HCT116 (cell line): ENCODE data around the gene GABPA. TPM values are rescaled to one million over a fixed set of nuclear protein-coding genes. Genes with fewer than 3 reads are reported as not detected.

Experiments
- ATAC-seq: fragments of 200-7000 bp; cut with Tn5 transposase; 2 replicates; pipeline ENCODE4 v1.9.1; 2020; ENCODE audit warnings: mild to moderate bottlenecking, moderate library complexity
- BruUV-seq: library from RNA; stranded (reverse); fragments of 400-500 nt; replicated peaks from 2 replicates; lab custom pipeline; 2021; lab: Mats Ljungman, UMichigan
- CTCF ChIA-PET: fragments of 300-600 bp; sonication (Branson Sonifier 250); formaldehyde crosslinking; loops from one replicate; lab custom pipeline; 2021; ENCODE audit warnings: antibody characterized with exemption; lab: Charles Lee
- POLR2A ChIA-PET: fragments of 300-600, 350-600 bp; sonication (Branson Sonifier 250); formaldehyde crosslinking; loops from one replicate; lab custom pipeline; 2021; ENCODE audit warnings: antibody characterized with exemption; lab: Charles Lee
- RAD21 ChIA-PET, 2 experiments: fragments of 300-600 bp; sonication (Branson Sonifier 250); formaldehyde crosslinking; loops; one replicate each; lab custom pipeline; 2023; ENCODE audit warnings: low total read pairs in 2 of 2; ENCODE audit not compliant: uncharacterized antibody in 2 of 2, unreplicated experiment in 2 of 2, low non-redundant PET in 1 of 2; lab: Charles Lee
- DNase-seq: peaks from one replicate; pipeline ENCODE4 v3.0.0-alpha.2; 2010; ENCODE audit warnings: low read depth, low spot score
- H2AFZ ChIP-seq: fragments of 200-600 bp; shearing (Covaris generic), sonication (generic); 2 replicates; pipeline ENCODE4 v1.6.1; 2017; ENCODE audit warnings: low read depth, mixed run types, mixed read lengths, antibody characterized with exemption, low read length; ENCODE audit not compliant: poor library complexity, severe bottlenecking
- H3K27ac ChIP-seq: 2 replicates; pipeline ENCODE4 v1.5.1; 2012; ENCODE audit warnings: low read depth, low read length
- H3K27me3 ChIP-seq: fragments of 200-600 bp; sonication (generic); 2 replicates; pipeline ENCODE4 v1.6.1; 2016; ENCODE audit warnings: mixed run types, low read length, mixed read lengths; ENCODE audit not compliant: insufficient read depth
- H3K36me3 ChIP-seq, 2 experiments: fragments of 200-500 bp in 1 of 2; fragments of 200-600 bp in 1 of 2; sonication (Bioruptor generic) in 1 of 2; sonication (generic) in 1 of 2; 2 replicates each; pipeline versions ENCODE4 v1.5.1 to v1.6.1; 2014 to 2016; ENCODE audit warnings: low read length in 2 of 2, inconsistent platforms in 1 of 2, mixed read lengths in 1 of 2, mixed run types in 1 of 2; ENCODE audit not compliant: insufficient read depth in 2 of 2, control insufficient read depth in 1 of 2
- H3K4me1 ChIP-seq, 2 experiments: fragments of 200-600 bp in 1 of 2; sonication (generic) in 1 of 2; 2 replicates each; pipeline versions ENCODE4 v1.5.1 to v1.6.1; 2012 to 2017; ENCODE audit warnings: low read length in 2 of 2, inconsistent platforms in 1 of 2, mild to moderate bottlenecking in 1 of 2, mixed read lengths in 1 of 2, mixed run types in 1 of 2, moderate library complexity in 1 of 2; ENCODE audit not compliant: insufficient read depth in 2 of 2, control insufficient read depth in 1 of 2
- H3K4me2 ChIP-seq: fragments of 200-600 bp; sonication (generic); 2 replicates; pipeline ENCODE4 v1.6.1; 2017; ENCODE audit warnings: mixed run types, low read length, mixed read lengths
- H3K4me3 ChIP-seq, 2 experiments: fragments of 200-600 bp in 1 of 2; sonication (generic) in 1 of 2; replicated peaks in 1 of 2; 2 replicates each; pipeline ENCODE4 v1.5.1; 2011 to 2016; ENCODE audit warnings: low read length in 2 of 2, control low read depth in 1 of 2, low read depth in 1 of 2, mild to moderate bottlenecking in 1 of 2, mixed read lengths in 1 of 2, mixed run types in 1 of 2
- H3K79me2 ChIP-seq: fragments of 200-600 bp; sonication (generic); 2 replicates; pipeline ENCODE4 v1.6.1; 2017; ENCODE audit warnings: mild to moderate bottlenecking, mixed run types, low read length, moderate library complexity, mixed read lengths; ENCODE audit not compliant: insufficient read depth
- H3K9ac ChIP-seq: fragments of 200-600 bp; sonication (generic); 2 replicates; pipeline ENCODE4 v1.6.1; 2016; ENCODE audit warnings: low read length, mixed read lengths
- H3K9me2 ChIP-seq: fragments of 200-600 bp; sonication (generic), shearing (Covaris generic); 2 replicates; pipeline ENCODE4 v1.6.1; 2017; ENCODE audit warnings: mixed run types, mild to moderate bottlenecking, moderate library complexity; ENCODE audit not compliant: insufficient read depth
- H3K9me3 ChIP-seq, 2 experiments: fragments of 200-500 bp in 1 of 2; fragments of 200-600 bp in 1 of 2; sonication (Bioruptor generic) in 1 of 2; sonication (generic) in 1 of 2; 2 replicates each; pipeline ENCODE4 v1.6.1; 2014 to 2017; ENCODE audit warnings: low read length in 2 of 2, mixed read lengths in 2 of 2, inconsistent platforms in 1 of 2, low read depth in 1 of 2, mild to moderate bottlenecking in 1 of 2, mixed run types in 1 of 2, moderate library complexity in 1 of 2; ENCODE audit not compliant: control insufficient read depth in 1 of 2, insufficient read depth in 1 of 2
- H4K20me1 ChIP-seq: fragments of 200-600 bp; sonication (generic), shearing (Covaris generic); 2 replicates; pipeline ENCODE4 v1.6.1; 2017; ENCODE audit warnings: mixed run types, mild to moderate bottlenecking, moderate library complexity; ENCODE audit not compliant: insufficient read depth
- CBX3 ChIP-seq: IDR thresholded peaks from 2 replicates; pipeline ENCODE4 v1.6.1; 2012; ENCODE audit warnings: low read depth
- CEBPB ChIP-seq: IDR thresholded peaks from 2 replicates; pipeline ENCODE4 v1.6.1; 2012; ENCODE audit warnings: low read depth
- EGR1 ChIP-seq: IDR thresholded peaks from 2 replicates; pipeline ENCODE4 v1.6.1; 2012; ENCODE audit warnings: low read depth
- EZH2phosphoT487 ChIP-seq: fragments of 200-600 bp; IDR thresholded peaks from 2 replicates; pipeline ENCODE4 v1.6.1; 2018; ENCODE audit warnings: antibody characterized with exemption, borderline replicate concordance
- FOSL1 ChIP-seq: IDR thresholded peaks from 2 replicates; pipeline ENCODE4 v1.6.1; 2012; ENCODE audit warnings: low read depth
- JUND ChIP-seq: IDR thresholded peaks from 2 replicates; pipeline ENCODE4 v1.6.1; 2012
- POLR2A ChIP-seq: IDR thresholded peaks from 2 replicates; pipeline ENCODE4 v1.7.0; 2011; ENCODE audit warnings: borderline replicate concordance; ENCODE audit not compliant: insufficient read depth, insufficient read length; ENCODE audit errors: extremely low read depth
- POLR2AphosphoS5 ChIP-seq: IDR thresholded peaks from 2 replicates; pipeline ENCODE4 v1.6.1; 2011; ENCODE audit warnings: mild to moderate bottlenecking, low read depth, low read length, moderate library complexity
- RAD21 ChIP-seq: IDR thresholded peaks from 2 replicates; pipeline ENCODE4 v1.6.1; 2012; ENCODE audit warnings: low read depth, mild to moderate bottlenecking
- REST ChIP-seq: IDR thresholded peaks from 2 replicates; pipeline ENCODE4 v1.6.1; 2012; ENCODE audit warnings: low read depth
- SIN3A ChIP-seq: IDR thresholded peaks from 2 replicates; pipeline ENCODE4 v1.6.1; 2012; ENCODE audit warnings: low read depth
- SP1 ChIP-seq: IDR thresholded peaks from 2 replicates; pipeline ENCODE4 v1.6.1; 2012; ENCODE audit warnings: low read depth
- SRF ChIP-seq: IDR thresholded peaks from 2 replicates; pipeline ENCODE4 v1.6.1; 2012; ENCODE audit warnings: low read depth
- TCF7L2 ChIP-seq: IDR thresholded peaks from 2 replicates; pipeline ENCODE4 v1.7.0; 2011; ENCODE audit warnings: borderline replicate concordance, inconsistent platforms; ENCODE audit not compliant: insufficient read depth, insufficient read length; ENCODE audit errors: extremely low read depth
- YY1 ChIP-seq: IDR thresholded peaks from 2 replicates; pipeline ENCODE4 v1.6.1; 2011; ENCODE audit warnings: low read length, low read depth, moderate library complexity, mild to moderate bottlenecking; ENCODE audit not compliant: insufficient replicate concordance; ENCODE audit errors: extremely low read depth
- ZFX ChIP-seq: fragments of 450-650 bp; IDR thresholded peaks from 2 replicates; pipeline ENCODE4 v1.6.1; 2017
- ZNF274 ChIP-seq: fragments of 200-500 bp; sonication (Bioruptor generic); IDR thresholded peaks from 2 replicates; pipeline ENCODE4 v1.6.1; 2014; ENCODE audit warnings: mild to moderate bottlenecking, low read depth, low read length, inconsistent platforms
- intact Hi-C: fragments of 100-400 bp; cut with micrococcal nuclease; formaldehyde crosslinking; loops from 2 replicates; pipeline ENCODE4 v1.10.0; 2022
- total RNA-seq: library from RNA; stranded (reverse); gene quantifications from one replicate; pipeline ENCODE4 v1.2.1, GENCODE V29; 2021; ENCODE audit not compliant: unreplicated experiment
- TF ChIP-seq, protein P1 (sequence below): IDR thresholded peaks from 2 replicates; pipeline ENCODE4 v1.6.1; 2012
- TF ChIP-seq, protein P2 (sequence below), 3 experiments: fragments of 200-600 bp in 1 of 3; sonication (generic) in 1 of 3; IDR thresholded peaks in 2 of 3; conservative IDR thresholded peaks in 1 of 3; 2 replicates each; pipeline ENCODE4 v1.5.1; 2012 to 2017; ENCODE audit warnings: low read depth in 2 of 3, low read length in 2 of 3, antibody characterized with exemption in 1 of 3, borderline replicate concordance in 1 of 3, control low read depth in 1 of 3, mild to moderate bottlenecking in 1 of 3, mixed read lengths in 1 of 3, mixed run types in 1 of 3, moderate library complexity in 1 of 3; ENCODE audit not compliant: insufficient read depth in 1 of 3

GABPA gene
- total RNA-seq, 1 experiment from 2014 or later, result 23.6 TPM

DNA sequence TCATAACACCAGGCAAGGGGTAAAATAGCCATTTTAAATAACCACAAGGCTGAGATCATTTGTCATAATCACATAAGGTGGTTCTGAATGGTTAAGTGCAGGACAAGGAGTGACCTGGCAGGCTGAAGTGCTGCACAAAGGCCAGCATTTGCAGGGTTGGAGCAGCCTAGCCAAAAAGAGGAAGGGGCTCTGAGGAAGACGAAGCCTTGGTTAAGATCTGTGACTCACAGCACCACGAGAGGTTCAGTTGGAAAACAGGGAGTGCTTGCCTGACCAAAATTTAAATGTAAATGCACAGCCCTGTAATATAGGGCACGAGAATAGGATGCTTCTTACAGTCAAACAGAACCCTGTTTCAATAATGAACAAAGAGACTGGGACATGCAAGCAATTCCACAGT is 12.1 kb upstream of the GABPA start:
- Histone ChIP-seq H3K27me3 (no peaks in the 10 kb centered on the region), H3K4me3 (no peak overlapping the region), H3K27ac (no peak overlapping the region), H3K36me3 (peaks cover 30 to 41% of the 10 kb centered on the region in 2 experiments), H4K20me1 (no peaks in the 10 kb centered on the region; the same call in 1 of the 2 replicates), H2AFZ (no peak overlapping the region), H3K4me2 (no peak overlapping the region), H3K4me1 (no peaks in the 10 kb centered on the region), H3K79me2 (peaks cover 27% of the 10 kb centered on the region), H3K9ac (no peak overlapping the region), H3K9me3 (no peaks in the 10 kb centered on the region), H3K9me2 (no peaks in the 10 kb centered on the region)
- no peak for DNase-seq
- TF ChIP-seq REST (no peak), ZNF274 (no peak), POLR2AphosphoS5 (no peak), CEBPB (no peak), SP1 (no peak), EGR1 (no peak), TCF7L2 (no peak), SIN3A (no peak), FOSL1 (no peak), ZFX (no peak), CBX3 (no peak), EZH2phosphoT487 (no peak), JUND (no peak), YY1 (no peak), RAD21 (no peak), SRF (no peak), POLR2A (no peak)
- TF ChIP-seq, protein P1, sequence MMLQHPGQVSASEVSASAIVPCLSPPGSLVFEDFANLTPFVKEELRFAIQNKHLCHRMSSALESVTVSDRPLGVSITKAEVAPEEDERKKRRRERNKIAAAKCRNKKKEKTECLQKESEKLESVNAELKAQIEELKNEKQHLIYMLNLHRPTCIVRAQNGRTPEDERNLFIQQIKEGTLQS, result no peak
- TF ChIP-seq, protein P2, sequence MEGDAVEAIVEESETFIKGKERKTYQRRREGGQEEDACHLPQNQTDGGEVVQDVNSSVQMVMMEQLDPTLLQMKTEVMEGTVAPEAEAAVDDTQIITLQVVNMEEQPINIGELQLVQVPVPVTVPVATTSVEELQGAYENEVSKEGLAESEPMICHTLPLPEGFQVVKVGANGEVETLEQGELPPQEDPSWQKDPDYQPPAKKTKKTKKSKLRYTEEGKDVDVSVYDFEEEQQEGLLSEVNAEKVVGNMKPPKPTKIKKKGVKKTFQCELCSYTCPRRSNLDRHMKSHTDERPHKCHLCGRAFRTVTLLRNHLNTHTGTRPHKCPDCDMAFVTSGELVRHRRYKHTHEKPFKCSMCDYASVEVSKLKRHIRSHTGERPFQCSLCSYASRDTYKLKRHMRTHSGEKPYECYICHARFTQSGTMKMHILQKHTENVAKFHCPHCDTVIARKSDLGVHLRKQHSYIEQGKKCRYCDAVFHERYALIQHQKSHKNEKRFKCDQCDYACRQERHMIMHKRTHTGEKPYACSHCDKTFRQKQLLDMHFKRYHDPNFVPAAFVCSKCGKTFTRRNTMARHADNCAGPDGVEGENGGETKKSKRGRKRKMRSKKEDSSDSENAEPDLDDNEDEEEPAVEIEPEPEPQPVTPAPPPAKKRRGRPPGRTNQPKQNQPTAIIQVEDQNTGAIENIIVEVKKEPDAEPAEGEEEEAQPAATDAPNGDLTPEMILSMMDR (IDR thresholded peaks at IDR 0.05 in 2 of 3, conservative IDR thresholded peaks at IDR 0.05 in 1 of 3; ENCODE audit: borderline replicate concordance in 1 of 3, insufficient read depth in 1 of 3, low read depth in 2 of 3, low read length in 2 of 3), result no peak
- RAD21 ChIA-PET, result no interaction called here
- BruUV-seq, result no TSS peak
- CTCF ChIA-PET, result no interaction called here
- intact Hi-C loops, result no loop called here
- ATAC-seq, result no peak
- POLR2A ChIA-PET, result no interaction called here
